HUES48 (cell line): ENCODE data around the gene SMYD3.

ENCODE experiments used
- H3K27ac ChIP-seq: one replicate; pipeline ENCODE4 v1.7.0; 2013; ENCODE audit warnings: low read depth, low read length, inconsistent platforms
- H3K27me3 ChIP-seq: 2 replicates; pipeline ENCODE4 v1.6.1; 2013; ENCODE audit warnings: mild to moderate bottlenecking, low read length; ENCODE audit not compliant: control insufficient read depth, insufficient read depth
- H3K36me3 ChIP-seq: 2 replicates; pipeline ENCODE4 v1.6.1; 2013; ENCODE audit warnings: low read length; ENCODE audit not compliant: control insufficient read depth, insufficient read depth
- H3K4me1 ChIP-seq: 2 replicates; pipeline ENCODE4 v1.6.1; 2013; ENCODE audit warnings: mild to moderate bottlenecking, low read length; ENCODE audit not compliant: control insufficient read depth, insufficient read depth
- H3K4me3 ChIP-seq: 2 replicates; pipeline ENCODE4 v1.5.1; 2013; ENCODE audit warnings: mild to moderate bottlenecking, low read depth, low read length
- H3K9ac ChIP-seq: 2 replicates; pipeline ENCODE4 v1.6.1; 2013; ENCODE audit warnings: mild to moderate bottlenecking, low read depth, low read length, moderate library complexity
- H3K9me3 ChIP-seq: 2 replicates; pipeline ENCODE4 v1.6.1; 2013; ENCODE audit warnings: low read length; ENCODE audit not compliant: control insufficient read depth, insufficient read depth

SMYD3 gene

DNA sequence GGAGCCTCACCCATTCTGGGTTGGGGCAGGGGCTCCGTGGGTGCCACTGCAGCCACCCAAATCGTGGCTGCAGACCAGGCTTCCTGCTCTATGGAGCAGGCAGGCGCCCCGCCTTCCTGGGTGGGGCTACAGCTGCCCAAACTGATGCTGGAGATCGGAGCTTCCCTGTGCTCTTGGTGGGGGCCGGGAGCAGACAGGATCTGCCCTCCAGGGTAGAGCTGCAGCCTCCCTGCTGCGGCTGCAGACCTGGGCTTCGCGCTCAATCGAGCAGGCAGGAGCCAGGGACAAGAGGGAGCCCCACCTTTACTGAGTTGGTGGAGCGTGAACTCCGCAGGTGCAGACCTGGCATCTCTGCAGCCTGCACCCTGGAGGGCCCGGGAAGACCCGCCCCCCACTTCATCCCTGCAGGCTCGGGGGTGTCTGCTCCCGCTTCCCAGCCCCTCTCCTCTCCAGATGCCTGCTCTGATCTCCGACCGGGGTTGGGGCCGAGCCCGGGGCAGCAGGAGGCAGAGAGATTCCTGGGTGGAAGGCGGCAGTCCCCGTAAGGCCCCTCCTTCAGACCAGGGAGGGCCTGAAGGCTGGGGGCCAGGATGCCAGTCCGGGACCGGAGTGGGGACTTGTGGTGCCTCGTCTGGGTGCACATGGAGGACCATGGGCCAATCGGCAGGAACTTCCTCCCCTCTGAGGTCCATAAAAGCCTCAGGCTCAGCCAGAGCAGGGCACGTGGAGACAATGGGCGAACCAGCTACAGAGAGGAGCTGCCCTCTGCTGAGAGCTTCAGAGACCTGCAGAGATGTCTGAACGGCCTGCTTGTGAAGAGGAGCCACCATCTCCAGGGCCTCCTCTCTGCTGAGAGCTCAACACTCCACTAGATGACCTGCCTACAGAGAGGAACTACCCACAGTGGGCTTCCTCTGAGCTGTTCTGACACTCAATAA lies 359.3 kb downstream of the SMYD3 start:
- Histone ChIP-seq H3K4me1 (no peaks in the 10 kb centered on the region), H3K9me3 (peaks cover 10% of the 10 kb centered on the region; the same call in 1 of the 2 replicates)

DNA sequence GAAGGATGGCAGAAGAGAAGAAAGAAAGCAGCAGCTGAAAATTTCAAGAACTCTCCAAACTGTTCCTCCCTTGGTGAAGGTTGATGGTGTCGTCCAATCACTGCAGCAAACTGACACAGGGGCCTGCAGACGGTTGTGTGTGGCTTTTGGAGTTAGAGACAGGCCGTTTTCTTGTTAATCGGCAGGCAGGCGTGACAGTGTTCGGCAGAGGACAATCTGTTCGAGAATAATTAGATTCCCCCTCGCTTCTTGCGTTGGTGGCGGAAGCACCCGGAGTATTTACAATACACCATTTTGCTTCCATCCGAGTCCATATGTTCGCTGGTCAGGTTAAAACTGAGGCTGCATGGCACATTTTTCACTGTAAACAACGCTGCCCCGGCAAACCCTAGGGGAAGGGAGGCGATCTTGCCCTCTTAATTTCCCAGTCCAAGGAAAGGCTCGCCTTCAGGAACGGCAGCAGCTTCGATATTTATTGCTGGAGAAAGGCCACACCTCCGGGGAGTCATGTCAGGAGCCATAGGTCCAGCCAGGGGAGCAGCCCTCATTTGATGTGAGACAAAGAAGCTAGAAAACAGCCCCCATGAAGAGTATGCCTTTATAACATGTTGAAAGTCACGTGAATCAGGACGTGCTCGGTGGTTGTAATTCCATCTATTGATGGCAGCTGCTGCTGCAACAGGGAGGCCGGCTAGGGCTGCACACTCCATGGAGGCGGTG lies 360.1 kb downstream of the SMYD3 start:
- no peak overlapping the region for H3K9ac ChIP-seq
- no peaks in the 10 kb centered on the region for H3K4me1 ChIP-seq
- no peaks in the 10 kb centered on the region for H3K36me3 ChIP-seq
- H3K4me3 ChIP-seq: no peak overlapping the region
- H3K27me3 ChIP-seq: no peaks in the 10 kb centered on the region
- no peak overlapping the region for H3K27ac ChIP-seq
- peaks cover 10% of the 10 kb centered on the region; the same call in 1 of the 2 replicates for H3K9me3 ChIP-seq

More for the DNA sequence above, 359.3 kb downstream of the SMYD3 start:
- Histone ChIP-seq H3K4me3 (no peak overlapping the region), H3K9ac (no peak overlapping the region), H3K36me3 (no peaks in the 10 kb centered on the region), H3K27ac (no peak overlapping the region), H3K27me3 (no peaks in the 10 kb centered on the region)

DNA sequence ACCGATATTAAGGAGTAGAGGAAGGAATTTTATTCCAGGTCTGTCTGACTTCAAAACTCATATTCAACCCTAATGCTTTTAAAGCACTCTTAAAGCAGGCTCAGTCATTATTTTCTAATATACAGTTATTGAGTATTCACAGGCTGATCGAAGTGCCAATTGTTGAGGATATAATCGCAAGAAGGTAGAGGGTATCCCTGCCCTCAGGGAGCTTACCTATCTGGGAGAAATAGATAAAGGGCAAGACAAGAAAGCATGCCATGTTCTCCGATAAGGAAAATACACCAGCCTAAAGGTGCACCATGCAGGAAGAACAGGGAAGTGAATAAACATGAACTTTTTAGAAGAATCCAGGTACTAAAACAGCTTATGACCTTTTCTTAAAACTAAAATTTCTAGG lies 361.2 kb downstream of the SMYD3 start:
- Histone ChIP-seq H3K27ac (no peak overlapping the region), H3K36me3 (no peaks in the 10 kb centered on the region), H3K9ac (no peak overlapping the region)

DNA sequence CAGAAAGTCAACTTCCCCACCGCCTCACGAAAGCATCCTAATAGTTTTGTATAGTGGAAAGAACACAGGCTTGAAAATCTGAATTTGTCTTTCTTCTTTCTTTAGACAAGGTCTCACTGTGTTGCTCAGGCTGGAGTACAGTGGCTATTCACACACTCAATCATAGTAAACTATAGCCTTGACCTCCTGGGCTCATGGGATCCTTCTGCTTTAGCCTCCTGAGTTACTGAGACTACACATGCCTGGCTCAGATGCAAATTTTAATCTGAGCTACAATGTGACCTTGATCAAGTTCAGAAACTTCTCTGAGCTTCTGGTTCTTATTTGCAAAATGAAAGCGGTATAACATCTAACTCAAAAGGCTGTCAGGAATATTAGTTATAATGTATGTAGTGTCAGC lies 362.1 kb downstream of the SMYD3 start:
- Histone ChIP-seq H3K4me3 (no peak overlapping the region), H3K36me3 (no peaks in the 10 kb centered on the region), H3K9me3 (peaks cover 10% of the 10 kb centered on the region; the same call in 1 of the 2 replicates), H3K27me3 (no peaks in the 10 kb centered on the region), H3K4me1 (no peaks in the 10 kb centered on the region), H3K27ac (no peak overlapping the region), H3K9ac (no peak overlapping the region)

More for the DNA sequence above, 361.2 kb downstream of the SMYD3 start:
- peaks cover 10% of the 10 kb centered on the region; the same call in 1 of the 2 replicates for H3K9me3 ChIP-seq
- H3K27me3 ChIP-seq: no peaks in the 10 kb centered on the region
- no peak overlapping the region for H3K4me3 ChIP-seq
- no peaks in the 10 kb centered on the region for H3K4me1 ChIP-seq

DNA sequence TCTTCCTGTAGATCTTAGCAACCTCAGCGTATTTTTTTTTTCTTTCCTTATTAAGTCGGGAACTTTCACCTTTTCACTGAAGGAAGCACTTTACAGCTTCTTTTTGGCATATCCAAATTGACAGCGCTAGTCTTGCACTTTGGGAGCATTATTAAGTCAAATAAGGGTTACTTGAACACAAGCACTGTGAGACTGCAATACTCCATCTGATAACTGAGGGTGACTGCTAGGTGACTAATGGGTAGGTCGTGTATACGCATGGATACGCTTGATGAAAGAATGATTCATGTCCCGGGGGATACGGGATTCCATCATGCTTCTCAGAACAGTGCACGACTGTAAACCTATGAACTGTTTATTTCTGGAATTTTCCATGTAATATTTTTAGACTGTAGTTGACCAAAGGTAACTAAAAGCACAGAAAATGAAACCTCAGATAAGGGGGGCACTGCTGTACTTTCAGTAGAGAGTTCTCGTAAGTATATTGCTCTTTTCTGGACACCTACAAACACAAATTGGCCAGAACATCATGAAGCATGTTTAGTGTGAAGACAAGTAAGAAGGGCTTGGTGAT lies 364.7 kb downstream of the SMYD3 start:
- Histone ChIP-seq H3K4me3 (no peak overlapping the region), H3K9ac (no peak overlapping the region), H3K27ac (no peak overlapping the region), H3K4me1 (no peaks in the 10 kb centered on the region; the same call in 1 of the 2 replicates), H3K36me3 (no peaks in the 10 kb centered on the region), H3K9me3 (no peaks in the 10 kb centered on the region), H3K27me3 (no peaks in the 10 kb centered on the region)

DNA sequence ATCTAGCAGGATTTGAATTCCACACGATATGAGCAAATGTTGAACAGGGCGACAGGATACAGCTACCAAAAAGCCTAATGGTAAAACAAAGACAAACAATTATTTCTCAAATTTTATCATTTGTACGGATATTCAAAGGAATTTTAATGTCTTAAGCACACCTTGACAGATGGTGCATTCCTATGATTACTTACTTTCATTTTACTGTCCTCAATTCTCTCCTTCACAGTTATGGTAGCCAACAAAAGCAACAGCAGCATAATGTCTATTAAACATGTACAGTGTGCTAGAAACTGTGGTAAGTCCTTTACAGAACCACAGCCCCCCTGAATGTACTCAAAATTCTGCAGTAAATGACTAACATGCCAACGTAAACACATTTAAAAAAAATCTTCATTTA lies 365.8 kb downstream of the SMYD3 start:
- Histone ChIP-seq H3K4me3 (no peak overlapping the region), H3K27me3 (no peaks in the 10 kb centered on the region), H3K9me3 (no peaks in the 10 kb centered on the region), H3K4me1 (no peaks in the 10 kb centered on the region; the same call in 1 of the 2 replicates), H3K27ac (no peak overlapping the region), H3K36me3 (no peaks in the 10 kb centered on the region), H3K9ac (no peak overlapping the region)

DNA sequence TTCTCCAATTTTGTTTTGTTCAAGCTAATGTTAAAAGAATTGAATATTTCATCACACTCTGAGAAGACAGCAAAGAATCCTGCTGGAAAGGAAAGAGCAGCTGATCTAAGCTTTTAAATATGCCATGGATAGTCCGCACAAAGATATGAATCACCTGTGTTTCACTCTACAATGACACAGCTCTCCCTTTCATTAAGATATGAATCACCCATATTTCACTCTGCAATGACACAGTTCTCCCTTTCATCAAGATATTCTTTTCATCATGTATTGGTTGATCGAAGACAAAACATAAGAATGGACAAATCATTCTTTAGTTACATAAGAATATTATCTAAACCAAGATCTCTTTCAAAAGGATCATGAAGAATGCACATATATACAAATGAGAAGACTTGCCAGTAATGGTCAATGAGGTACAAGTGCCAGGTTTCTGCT lies 367.3 kb downstream of the SMYD3 start:
- no peak overlapping the region for H3K9ac ChIP-seq
- H3K27me3 ChIP-seq: no peaks in the 10 kb centered on the region

DNA sequence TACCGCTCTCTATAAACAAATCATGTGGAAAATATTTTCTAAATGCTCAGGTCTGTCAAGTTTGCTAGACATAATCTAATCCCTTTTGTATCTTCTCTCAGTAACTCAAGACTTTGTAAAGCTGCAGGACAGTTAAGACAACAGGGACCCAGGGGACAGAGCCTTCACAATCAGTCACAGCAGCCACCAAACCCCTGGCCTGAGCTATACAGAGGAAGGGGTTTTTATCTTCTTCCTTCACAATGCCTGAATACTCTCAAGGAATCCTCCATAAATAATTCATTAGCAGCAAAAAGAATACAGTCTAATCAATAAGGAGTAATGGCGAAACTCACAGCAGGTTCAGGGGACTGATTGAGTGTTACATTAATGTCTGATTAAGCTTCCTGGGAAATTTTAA lies 368.3 kb downstream of the SMYD3 start:
- H3K9ac ChIP-seq: no peak overlapping the region

More for the DNA sequence above, 367.3 kb downstream of the SMYD3 start:
- no peak overlapping the region for H3K27ac ChIP-seq
- H3K4me3 ChIP-seq: no peak overlapping the region
- H3K9me3 ChIP-seq: no peaks in the 10 kb centered on the region
- H3K36me3 ChIP-seq: no peaks in the 10 kb centered on the region
- H3K4me1 ChIP-seq: no peaks in the 10 kb centered on the region; the same call in 1 of the 2 replicates

DNA sequence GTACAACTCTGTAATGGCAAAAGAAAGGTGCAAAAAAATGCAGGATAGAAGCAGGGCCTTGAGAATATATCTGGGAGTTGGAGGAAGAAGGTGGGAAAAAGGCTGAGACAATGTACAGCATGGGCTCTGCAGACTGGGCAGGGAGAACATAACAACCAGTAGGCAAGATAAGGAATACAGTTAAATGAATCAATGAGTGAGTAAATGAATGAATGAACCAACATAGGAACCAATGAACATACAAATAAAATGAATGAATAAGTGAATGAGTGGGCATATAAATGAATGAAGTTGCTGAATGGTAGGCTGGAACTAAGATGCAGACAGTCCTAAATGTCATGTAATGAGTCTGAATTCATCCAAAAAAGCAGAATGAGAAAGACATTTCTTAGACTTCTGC lies 370.6 kb downstream of the SMYD3 start:
- H3K36me3 ChIP-seq: no peaks in the 10 kb centered on the region
- no peak overlapping the region for H3K4me3 ChIP-seq
- no peak overlapping the region for H3K27ac ChIP-seq
- no peaks in the 10 kb centered on the region; the same call in 1 of the 2 replicates for H3K4me1 ChIP-seq
- no peaks in the 10 kb centered on the region for H3K27me3 ChIP-seq
- no peak overlapping the region for H3K9ac ChIP-seq
- no peaks in the 10 kb centered on the region for H3K9me3 ChIP-seq

More for the DNA sequence above, 368.3 kb downstream of the SMYD3 start:
- no peak overlapping the region for H3K4me3 ChIP-seq
- no peak overlapping the region for H3K27ac ChIP-seq
- no peaks in the 10 kb centered on the region for H3K27me3 ChIP-seq
- no peaks in the 10 kb centered on the region for H3K9me3 ChIP-seq
- no peaks in the 10 kb centered on the region; the same call in 1 of the 2 replicates for H3K4me1 ChIP-seq
- H3K36me3 ChIP-seq: no peaks in the 10 kb centered on the region

DNA sequence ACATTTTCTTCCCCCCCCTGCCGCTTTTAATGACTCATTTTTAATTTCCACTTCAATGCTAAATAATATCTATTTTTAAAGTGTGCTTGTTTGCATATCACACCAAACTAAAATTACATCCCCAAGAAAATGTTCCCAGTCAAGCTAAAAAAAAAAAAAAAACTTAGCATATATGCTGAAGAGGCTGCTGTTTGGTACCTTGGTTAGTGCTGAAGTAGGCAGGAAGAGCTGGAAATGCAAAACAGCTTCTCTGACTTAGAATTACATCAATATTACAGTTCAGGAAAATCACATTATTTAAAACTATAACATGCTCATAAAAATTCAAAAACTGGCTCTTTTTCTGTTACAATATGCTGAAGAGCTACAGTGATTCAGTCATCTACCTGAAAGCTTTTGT lies 372.3 kb downstream of the SMYD3 start:
- Histone ChIP-seq H3K9me3 (no peaks in the 10 kb centered on the region), H3K36me3 (no peaks in the 10 kb centered on the region), H3K27me3 (no peaks in the 10 kb centered on the region), H3K4me1 (no peaks in the 10 kb centered on the region; the same call in 1 of the 2 replicates), H3K4me3 (no peak overlapping the region), H3K27ac (no peak overlapping the region), H3K9ac (no peak overlapping the region)
